ENCODE measurements around the gene TGFBRAP1.
"Not testable (repeated sequence)": the region's sequence is repeated elsewhere in the genome, so short reads cannot be mapped to it uniquely, and the experiment has no call there.

TGFBRAP1 gene

DNA sequence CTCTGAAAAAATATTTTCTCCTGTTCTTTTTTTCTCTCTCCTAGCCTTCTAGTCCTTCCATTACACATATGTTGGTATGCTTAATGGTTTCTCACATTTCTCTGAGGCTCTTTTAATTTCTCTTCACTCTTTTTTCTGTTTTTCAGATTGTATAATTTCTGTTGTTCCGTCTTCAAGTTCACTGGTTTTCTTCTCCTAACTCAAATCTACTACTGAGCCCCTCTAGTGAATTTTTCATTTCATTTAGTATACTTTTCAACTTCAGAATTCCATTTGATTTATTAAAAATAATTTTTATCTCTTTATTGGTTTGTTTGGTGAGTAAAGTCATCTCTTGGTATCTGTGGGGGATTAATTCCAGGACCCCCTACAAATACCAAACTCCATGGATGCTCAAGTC, 27.6 kb upstream of the TGFBRAP1 start:
- DNase-seq = no peak

- DNase-seq = no peak
These were observed 15.3 kb upstream of the TGFBRAP1 start for GRCh38 chr2:105344704-105345345.

DNA sequence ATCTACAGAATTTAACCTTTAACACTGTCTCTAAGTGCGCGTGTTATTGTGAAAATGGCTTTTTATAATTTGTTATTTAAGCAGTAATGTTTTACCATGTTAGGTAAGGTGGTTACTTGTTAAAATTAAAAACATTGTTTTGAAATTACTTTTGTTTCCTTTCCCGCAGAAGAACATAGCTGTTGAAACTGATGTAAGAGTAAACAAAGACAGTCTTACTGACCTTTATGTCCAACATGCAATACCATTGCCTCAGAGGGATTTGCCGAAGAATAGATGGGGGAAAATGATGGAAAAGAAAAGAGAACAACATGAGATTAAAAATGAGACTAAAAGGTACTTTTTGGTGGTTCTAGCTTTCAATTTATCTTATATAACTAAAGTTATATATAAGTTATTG, 9.9 kb upstream of the TGFBRAP1 start:
- DNase-seq = no peak

- no peak for DNase-seq
These were observed 8.5 kb upstream of the TGFBRAP1 start for GRCh38 chr2:105338020-105338385.

- peak; percentile 64 for DNase-seq
These were observed 7.8 kb upstream of the TGFBRAP1 start, which contains the start of gene C2orf49 for GRCh38 chr2:105337122-105338019. C2orf49 (plus strand) TSS chr2:105337540; CDS start chr2:105337588, 48 bp downstream.

- no peak for DNase-seq
These were observed 7.2 kb upstream of the TGFBRAP1 start for GRCh38 chr2:105336786-105337121.

GRCh38 chr2:105335469-105335868, 5.9 kb upstream of the TGFBRAP1 start:
- DNase-seq = no peak

GRCh38 chr2:105334211-105334610, 4.7 kb upstream of the TGFBRAP1 start:
- DNase-seq = no peak

DNA sequence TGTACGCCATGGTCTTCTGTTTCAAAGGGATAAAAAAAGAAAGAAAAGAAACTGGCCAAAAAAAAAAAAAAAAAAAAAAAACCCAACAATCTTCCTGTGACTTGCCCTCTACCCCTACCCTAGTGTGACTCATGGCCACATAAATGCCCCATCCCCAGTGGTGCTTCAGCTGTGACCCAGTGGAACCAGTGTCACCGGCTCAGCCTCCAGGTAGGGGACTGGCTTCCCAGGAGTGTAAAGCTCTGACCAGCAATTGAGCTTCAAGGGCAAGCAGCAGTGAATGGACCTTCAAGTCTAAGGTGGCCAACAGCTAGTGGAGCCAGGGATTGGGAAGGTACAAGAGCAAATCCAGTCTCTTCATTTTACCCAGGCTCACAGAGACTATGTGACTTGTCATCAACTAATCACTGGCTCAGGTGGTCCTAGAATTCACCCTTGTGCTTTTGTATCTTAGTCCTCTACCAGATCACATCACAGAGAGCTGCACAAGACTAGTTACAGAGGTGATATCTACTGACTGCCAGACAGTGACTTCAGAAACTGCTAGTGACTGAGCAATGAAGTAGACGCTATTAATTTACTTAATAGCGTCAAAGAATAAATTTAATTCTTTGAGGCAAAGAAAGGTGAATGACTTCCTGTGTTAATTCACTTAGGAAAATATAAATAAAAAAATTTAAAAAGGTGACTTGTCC, 1.3 kb upstream of the TGFBRAP1 start:
- DNase-seq = no peak

DNA sequence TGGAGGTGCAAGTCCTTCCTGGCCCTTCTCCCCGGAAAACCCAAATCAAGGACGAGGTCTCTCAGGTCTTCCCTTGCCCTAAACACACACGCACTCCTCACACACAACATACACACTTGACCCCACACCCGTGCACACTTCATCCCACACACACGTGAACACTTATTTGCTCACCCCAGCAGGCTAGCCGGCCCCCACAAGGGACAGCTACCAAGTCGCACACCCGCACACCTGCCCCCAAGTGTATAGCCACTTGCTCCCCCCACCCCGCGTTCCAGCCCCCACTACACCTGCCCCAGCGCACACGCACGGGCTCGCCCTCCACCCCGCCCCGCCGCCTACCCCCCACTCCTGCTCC, 359 bp downstream of the TGFBRAP1 start:
- DNase-seq = no peak

DNA sequence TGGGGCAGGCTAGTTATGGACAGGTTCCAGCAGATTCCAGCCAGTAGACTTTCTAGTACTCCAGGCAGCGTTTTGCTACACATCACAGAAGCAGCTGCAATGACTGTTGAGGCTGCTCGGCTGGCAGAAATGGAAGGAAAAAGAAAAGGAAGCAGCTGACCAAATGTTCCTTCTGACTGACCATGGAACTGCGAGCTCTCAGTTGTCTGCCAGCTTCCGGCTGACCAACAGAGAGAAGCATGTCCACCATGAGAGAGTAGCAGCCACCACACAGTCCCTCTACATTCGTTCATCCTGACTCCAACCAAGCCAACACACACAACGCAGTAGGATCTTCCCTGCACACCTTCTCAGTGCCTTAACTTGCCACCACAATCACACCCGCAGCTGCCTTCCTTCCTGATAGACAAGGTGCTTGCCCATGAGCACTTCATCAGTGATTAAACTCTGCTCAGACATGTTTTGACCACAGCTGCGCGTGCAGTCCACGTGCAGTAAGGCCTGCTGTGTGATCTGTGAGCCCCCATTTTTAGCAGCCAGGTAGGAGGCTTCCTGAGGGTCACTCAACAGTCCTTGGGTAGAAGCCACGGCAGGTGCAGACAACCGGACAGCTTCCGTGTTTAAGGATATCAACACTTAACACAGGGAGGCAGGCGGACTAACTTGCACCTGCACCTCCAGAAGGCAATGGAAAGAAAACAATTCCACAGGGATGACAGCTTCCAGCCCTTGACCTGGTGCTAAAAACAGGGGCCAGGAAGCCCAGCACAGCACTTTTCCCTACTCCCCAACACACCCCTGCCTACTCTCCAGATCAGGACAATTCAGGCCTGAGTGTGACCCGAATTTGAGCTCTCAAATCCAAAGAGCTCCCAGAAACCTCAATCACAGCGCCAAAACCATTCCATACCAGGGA, 996 bp downstream of the TGFBRAP1 start:
- no peak for DNase-seq

GRCh38 chr2:105327690-105328089, 1.8 kb downstream of the TGFBRAP1 start:
- no peak for DNase-seq

DNA sequence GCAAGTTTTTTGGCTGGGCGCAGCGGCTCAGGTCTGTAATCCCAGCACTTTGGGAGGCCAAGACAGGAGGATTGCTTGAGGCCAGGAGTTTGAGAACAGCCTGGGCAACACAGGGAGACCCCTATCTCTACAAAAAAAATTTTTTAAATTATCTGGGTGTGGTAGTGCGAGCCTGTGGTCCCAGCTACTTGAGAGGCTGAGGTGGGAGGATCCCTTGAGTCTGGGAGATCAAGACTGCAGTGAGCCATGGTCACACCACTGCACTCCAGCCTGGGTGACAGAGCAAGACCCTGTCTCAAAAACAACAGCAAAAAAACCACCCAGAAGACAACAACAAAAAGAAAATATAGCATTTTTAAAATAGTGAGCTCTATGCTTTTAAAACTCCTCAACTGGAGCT, 2.3 kb downstream of the TGFBRAP1 start:
- DNase-seq = not testable (repeated sequence)

GRCh38 chr2:105325389-105325963, 4.1 kb downstream of the TGFBRAP1 start:
- DNase-seq = no peak

DNA sequence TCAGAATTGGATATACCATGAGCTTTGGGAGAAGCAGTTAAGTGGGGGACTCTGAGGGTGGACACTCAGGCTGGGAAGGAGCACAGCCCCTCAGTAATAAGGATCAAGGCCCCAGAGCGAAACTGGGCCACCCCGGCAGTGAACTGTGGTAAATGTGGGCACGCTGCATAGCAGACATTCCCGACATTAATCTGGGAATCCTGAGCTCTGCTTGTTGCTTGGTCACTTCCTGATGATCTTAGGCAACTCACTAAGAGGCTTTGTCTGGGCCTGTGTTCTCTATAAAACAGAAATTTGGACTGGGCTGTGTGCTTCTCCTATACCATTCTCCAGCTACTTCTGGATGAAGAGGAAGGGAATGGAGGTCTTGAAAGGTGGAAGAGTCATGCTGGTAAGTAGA, 4.8 kb downstream of the TGFBRAP1 start:
- no peak for DNase-seq

GRCh38 chr2:105324101-105324500, 5.4 kb downstream of the TGFBRAP1 start:
- DNase-seq = no peak

DNA sequence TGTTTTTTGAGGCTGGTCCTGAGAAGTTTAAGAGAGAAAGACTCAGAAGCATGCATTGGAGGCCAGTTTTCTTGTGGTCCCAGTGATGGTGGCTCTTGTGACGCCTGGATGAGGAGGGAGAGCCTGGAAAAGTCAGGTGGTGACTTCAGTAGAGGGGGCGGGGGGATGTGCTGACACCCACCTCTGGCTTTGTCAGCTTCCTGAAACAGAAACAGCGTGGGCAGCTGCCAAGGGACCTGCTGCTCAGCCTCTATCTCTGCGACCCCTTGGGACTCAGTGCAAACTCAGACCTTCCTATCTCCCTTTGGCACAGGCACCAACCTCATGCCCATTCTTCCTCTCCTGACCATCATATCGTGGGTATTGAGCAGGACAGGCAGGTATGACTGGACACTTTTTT, 6.4 kb downstream of the TGFBRAP1 start:
- DNase-seq = no peak

- no peak for DNase-seq
These were observed 7.5 kb downstream of the TGFBRAP1 start for GRCh38 chr2:105321875-105322646.

DNA sequence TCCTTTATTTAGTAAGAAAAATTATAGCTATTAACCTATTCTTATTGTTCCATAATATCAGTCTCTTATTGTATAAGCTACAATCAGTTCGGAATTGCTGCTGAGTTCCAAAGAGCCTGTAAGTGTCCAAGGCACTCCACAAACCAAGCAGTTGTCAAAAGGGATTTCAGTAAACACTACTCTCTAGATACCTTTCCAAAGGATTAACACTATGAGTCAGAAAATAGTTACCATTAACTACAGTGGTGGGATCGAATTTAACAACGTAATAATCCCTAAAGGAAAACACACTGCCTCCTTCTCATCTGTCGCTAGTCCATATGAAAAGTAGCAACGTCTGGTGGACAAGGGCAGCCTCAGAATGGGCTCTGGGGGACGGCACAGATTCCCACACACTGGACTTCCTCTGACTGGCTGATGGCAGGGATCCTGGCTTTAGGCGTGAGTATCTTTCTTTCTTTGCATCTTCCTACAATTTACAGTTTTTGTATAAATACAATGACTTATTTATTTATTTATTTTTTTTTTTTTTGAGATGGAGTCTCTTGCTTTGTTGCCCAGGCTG, 8.8 kb downstream of the TGFBRAP1 start:
- no peak for DNase-seq

GRCh38 chr2:105317937-105318336, 11.6 kb downstream of the TGFBRAP1 start:
- no peak for DNase-seq

GRCh38 chr2:105315314-105315713, 14.2 kb downstream of the TGFBRAP1 start:
- DNase-seq = no peak
